ENCODE data around the gene USF1. TPM values are rescaled to one million over a fixed set of nuclear protein-coding genes. Genes with fewer than 3 reads are reported as not detected.
A peak's percentile ranks its signal among the peaks of the same experiment; 100 is the strongest.

Gene USF1
- total and polyA plus RNA-seq, 8 donors, result 15.8 to 118 (median 25.2) TPM

- H3K9me3 ChIP-seq, result no peaks in the 10 kb centered on the region
- no peak overlapping the region for H3K4me3 ChIP-seq
- no peak overlapping the region for H3K27ac ChIP-seq
- DNase-seq (peak in 1 of 6 donors; percentile 8), ATAC-seq (no peak), FAIRE-seq (no peak)
- H3K27me3 ChIP-seq, result no peaks in the 10 kb centered on the region
- TF ChIP-seq CTCF (IDR thresholded peaks at IDR 0.05), result no peak
- intact Hi-C loops (cut with DNase I), result loop anchor here in 1 of 3 donors (10.0 kb wide), 1 partner anchor 97 kb away; no protein-coding TSS in a partner anchor
- no peaks in the 10 kb centered on the region for H3K36me3 ChIP-seq
- peaks cover 0 to 15% (median 14%) of the 10 kb centered on the region in 3 donors for H3K4me1 ChIP-seq
- 88 to 95% methylated on average over 7 of the region's 7 CpGs for WGBS, 2 donors
These were observed 46.2 kb upstream of the USF1 start for GRCh38 chr1:161091796-161092507.

GRCh38 chr1:161091093-161091492 is 45.3 kb upstream of the USF1 start:
- Histone ChIP-seq H3K27me3 (no peaks in the 10 kb centered on the region), H3K4me3 (no peak overlapping the region), H3K27ac (no peak overlapping the region), H3K4me1 (peaks cover 0 to 19% (median 14%) of the 10 kb centered on the region in 3 donors), H3K9me3 (no peaks in the 10 kb centered on the region), H3K36me3 (no peaks in the 10 kb centered on the region)
- no peak for FAIRE-seq
- peak in 1 of 6 donors; percentile 22 for DNase-seq
- no peak for ATAC-seq
- no peak for TF ChIP-seq CTCF (IDR thresholded peaks at IDR 0.05)
- 82 to 87% methylated on average over 5 of the region's 5 CpGs for WGBS, 2 donors
- intact Hi-C loops (cut with DNase I), result loop anchor here in 1 of 3 donors (10.0 kb wide), 1 partner anchor 96 kb away; no protein-coding TSS in a partner anchor

- Histone ChIP-seq H3K4me3 (no peak overlapping the region), H3K9me3 (no peaks in the 10 kb centered on the region), H3K27me3 (no peaks in the 10 kb centered on the region), H3K4me1 (peaks cover 0 to 19% (median 14%) of the 10 kb centered on the region in 3 donors), H3K27ac (no peak overlapping the region), H3K36me3 (no peaks in the 10 kb centered on the region)
- FAIRE-seq (no peak), ATAC-seq (no peak), DNase-seq (no peak)
- intact Hi-C loops (cut with DNase I), result loop anchor here in 1 of 3 donors (10.0 kb wide), 1 partner anchor 96 kb away; no protein-coding TSS in a partner anchor
- TF ChIP-seq CTCF (IDR thresholded peaks at IDR 0.05), result no peak
- WGBS, 2 donors, result 78 to 79% methylated on average over 3 of the region's 3 CpGs
These were observed 44.8 kb upstream of the USF1 start for GRCh38 chr1:161090617-161091016.

GRCh38 chr1:161089938-161090337 is 44.2 kb upstream of the USF1 start:
- no peak for TF ChIP-seq CTCF (IDR thresholded peaks at IDR 0.05)
- Histone ChIP-seq H3K36me3 (no peaks in the 10 kb centered on the region), H3K4me1 (peaks cover 0 to 19% (median 14%) of the 10 kb centered on the region in 3 donors), H3K9me3 (no peaks in the 10 kb centered on the region), H3K27ac (peak overlapping the region; percentile 17 to 88 (median 64)), H3K27me3 (no peaks in the 10 kb centered on the region), H3K4me3 (no peak overlapping the region)
- FAIRE-seq (no peak), ATAC-seq (peak in 1 of 4 donors; percentile 4), DNase-seq (no peak)
- intact Hi-C loops (cut with DNase I), result loop anchor here in 1 of 3 donors (10.0 kb wide), 1 partner anchor 95 kb away; no protein-coding TSS in a partner anchor
- 94% methylated on average over 5 of the region's 5 CpGs for whole genome bisulfite sequencing, 2 donors
